Prostate gland (tissue), 2 donors: ENCODE measurements around the gene WNK2.

Experiments
- POLR2AphosphoS5 ChIP-seq: sonication (generic); formaldehyde crosslinking; IDR thresholded peaks from one replicate; pipeline ENCODE4 v1.6.1; 2017; ENCODE audit warnings: antibody characterized with exemption
- TF ChIP-seq, protein P1 (sequence below), 4 experiments: fragments of 200-600 bp in 2 of 4; fragments of 450-650 bp in 2 of 4; sonication (generic) in 2 of 4; IDR thresholded peaks; 1 replicate in 3 of 4; 2 replicates in 1 of 4; pipeline ENCODE4 v1.5.1; 2016 to 2019; ENCODE audit warnings: antibody characterized with exemption in 4 of 4, mild to moderate bottlenecking in 2 of 4, moderate library complexity in 2 of 4

DNA sequence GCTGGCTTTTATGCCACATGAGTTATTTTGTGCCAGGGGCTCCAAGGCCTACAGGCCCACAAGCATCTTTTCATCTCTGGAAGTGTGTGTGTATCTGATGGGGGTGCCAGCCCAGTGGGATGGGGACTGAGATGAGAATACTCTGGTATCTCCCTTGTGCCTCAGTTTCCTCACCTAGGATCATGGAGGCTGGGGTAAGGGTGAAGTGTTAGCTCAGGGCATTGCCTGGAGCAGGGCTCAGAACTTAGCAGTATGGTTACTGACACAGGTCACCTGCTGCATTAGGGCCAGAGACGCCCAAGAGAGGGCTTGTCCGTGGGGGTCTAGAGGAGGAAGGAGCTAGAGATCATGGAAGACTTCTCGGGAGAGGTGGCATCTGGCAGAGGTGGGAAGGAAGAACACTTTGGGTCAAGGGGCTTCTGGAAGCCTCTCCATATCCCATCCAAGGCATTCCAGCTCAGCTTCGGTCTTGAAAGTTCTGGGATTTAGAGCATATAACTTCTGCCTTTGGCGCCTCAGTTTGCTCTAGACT lies 742 bp upstream of the WNK2 start:
- TF ChIP-seq, protein P1, sequence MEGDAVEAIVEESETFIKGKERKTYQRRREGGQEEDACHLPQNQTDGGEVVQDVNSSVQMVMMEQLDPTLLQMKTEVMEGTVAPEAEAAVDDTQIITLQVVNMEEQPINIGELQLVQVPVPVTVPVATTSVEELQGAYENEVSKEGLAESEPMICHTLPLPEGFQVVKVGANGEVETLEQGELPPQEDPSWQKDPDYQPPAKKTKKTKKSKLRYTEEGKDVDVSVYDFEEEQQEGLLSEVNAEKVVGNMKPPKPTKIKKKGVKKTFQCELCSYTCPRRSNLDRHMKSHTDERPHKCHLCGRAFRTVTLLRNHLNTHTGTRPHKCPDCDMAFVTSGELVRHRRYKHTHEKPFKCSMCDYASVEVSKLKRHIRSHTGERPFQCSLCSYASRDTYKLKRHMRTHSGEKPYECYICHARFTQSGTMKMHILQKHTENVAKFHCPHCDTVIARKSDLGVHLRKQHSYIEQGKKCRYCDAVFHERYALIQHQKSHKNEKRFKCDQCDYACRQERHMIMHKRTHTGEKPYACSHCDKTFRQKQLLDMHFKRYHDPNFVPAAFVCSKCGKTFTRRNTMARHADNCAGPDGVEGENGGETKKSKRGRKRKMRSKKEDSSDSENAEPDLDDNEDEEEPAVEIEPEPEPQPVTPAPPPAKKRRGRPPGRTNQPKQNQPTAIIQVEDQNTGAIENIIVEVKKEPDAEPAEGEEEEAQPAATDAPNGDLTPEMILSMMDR (IDR thresholded peaks at IDR 0.05): no peak
- TF ChIP-seq POLR2AphosphoS5: no peak
